Endothelial cell (in vitro differentiated cells): ENCODE measurements around the gene GPC5. TPM values are rescaled to one million over a fixed set of nuclear protein-coding genes. Genes with fewer than 3 reads are reported as not detected.

Experiments
- DNase-seq: peaks from one replicate; pipeline ENCODE4 v3.0.0; 2021; ENCODE audit warnings: low spot score
- H3K27ac Mint-ChIP-seq: one replicate; pipeline ENCODE4 v1.8.0; 2021; ENCODE audit warnings: mixed read lengths, inconsistent platforms; ENCODE audit not compliant: unreplicated experiment
- H3K27me3 Mint-ChIP-seq: one replicate; pipeline ENCODE4 v1.8.0; 2021; ENCODE audit warnings: mild to moderate bottlenecking, moderate library complexity, mixed read lengths, inconsistent platforms; ENCODE audit not compliant: unreplicated experiment
- H3K36me3 Mint-ChIP-seq: one replicate; pipeline ENCODE4 v1.8.0; 2021; ENCODE audit warnings: mild to moderate bottlenecking, low read depth, mixed read lengths, inconsistent platforms; ENCODE audit not compliant: unreplicated experiment
- H3K4me1 Mint-ChIP-seq: one replicate; pipeline ENCODE4 v1.8.0; 2021; ENCODE audit warnings: mild to moderate bottlenecking, mixed read lengths, inconsistent platforms; ENCODE audit not compliant: unreplicated experiment
- H3K4me3 Mint-ChIP-seq: one replicate; pipeline ENCODE4 v1.8.0; 2021; ENCODE audit warnings: mild to moderate bottlenecking, mixed read lengths, inconsistent platforms; ENCODE audit not compliant: unreplicated experiment
- H3K9me3 Mint-ChIP-seq: one replicate; pipeline ENCODE4 v1.8.0; 2021; ENCODE audit warnings: mixed read lengths, inconsistent platforms; ENCODE audit not compliant: unreplicated experiment
- total RNA-seq: library from RNA; stranded (reverse); fragmentation: NEBNext Ultra II Directional; extraction: Animal tissue kit (Norgen Biotek cat#: 25700); gene quantifications from one replicate; pipeline ENCODE4 v1.2.1, GENCODE V29; 2021; ENCODE audit not compliant: unreplicated experiment
- TF ChIP-seq, protein P1 (sequence below): fragments of 200-600 bp; sonication (generic); IDR thresholded peaks from one replicate; pipeline ENCODE4 v1.5.0; 2021; ENCODE audit warnings: antibody characterized with exemption; ENCODE audit not compliant: unreplicated experiment

The GPC5 gene
- total RNA-seq, 1 donor from 2014 or later, result not detected

GRCh38 chr13:92429231-92429630, 1030.8 kb downstream of the GPC5 start:
- no peaks in the 10 kb centered on the region for H3K36me3 Mint-ChIP-seq
- no peak overlapping the region for H3K4me3 Mint-ChIP-seq
- H3K9me3 Mint-ChIP-seq, result no peaks in the 10 kb centered on the region
- no peak overlapping the region for H3K27ac Mint-ChIP-seq
- TF ChIP-seq, protein P1, sequence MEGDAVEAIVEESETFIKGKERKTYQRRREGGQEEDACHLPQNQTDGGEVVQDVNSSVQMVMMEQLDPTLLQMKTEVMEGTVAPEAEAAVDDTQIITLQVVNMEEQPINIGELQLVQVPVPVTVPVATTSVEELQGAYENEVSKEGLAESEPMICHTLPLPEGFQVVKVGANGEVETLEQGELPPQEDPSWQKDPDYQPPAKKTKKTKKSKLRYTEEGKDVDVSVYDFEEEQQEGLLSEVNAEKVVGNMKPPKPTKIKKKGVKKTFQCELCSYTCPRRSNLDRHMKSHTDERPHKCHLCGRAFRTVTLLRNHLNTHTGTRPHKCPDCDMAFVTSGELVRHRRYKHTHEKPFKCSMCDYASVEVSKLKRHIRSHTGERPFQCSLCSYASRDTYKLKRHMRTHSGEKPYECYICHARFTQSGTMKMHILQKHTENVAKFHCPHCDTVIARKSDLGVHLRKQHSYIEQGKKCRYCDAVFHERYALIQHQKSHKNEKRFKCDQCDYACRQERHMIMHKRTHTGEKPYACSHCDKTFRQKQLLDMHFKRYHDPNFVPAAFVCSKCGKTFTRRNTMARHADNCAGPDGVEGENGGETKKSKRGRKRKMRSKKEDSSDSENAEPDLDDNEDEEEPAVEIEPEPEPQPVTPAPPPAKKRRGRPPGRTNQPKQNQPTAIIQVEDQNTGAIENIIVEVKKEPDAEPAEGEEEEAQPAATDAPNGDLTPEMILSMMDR, result no peak
- H3K4me1 Mint-ChIP-seq, result no peaks in the 10 kb centered on the region
- H3K27me3 Mint-ChIP-seq, result no peaks in the 10 kb centered on the region
- no peak for DNase-seq

DNA sequence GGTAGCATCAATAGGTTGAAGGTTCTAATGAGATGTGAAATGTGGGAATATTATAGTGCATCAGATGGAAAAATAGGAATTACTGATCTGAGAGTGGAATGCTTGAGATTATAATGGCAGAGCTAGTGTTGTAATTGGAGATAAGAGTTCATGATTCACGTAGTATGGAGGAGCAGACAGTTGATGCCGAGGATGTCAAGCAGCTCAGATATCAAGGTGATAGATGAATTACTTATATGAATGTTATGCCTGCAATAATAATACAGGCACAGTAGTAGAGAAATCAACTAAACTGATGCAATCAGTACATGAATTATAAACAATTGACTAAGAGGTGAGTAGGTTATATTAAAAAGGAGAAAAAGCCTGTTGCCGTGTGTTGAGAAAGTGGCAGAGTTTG, 1035.0 kb downstream of the GPC5 start:
- H3K4me1 Mint-ChIP-seq, result no peaks in the 10 kb centered on the region
- H3K27me3 Mint-ChIP-seq, result no peaks in the 10 kb centered on the region
- no peaks in the 10 kb centered on the region for H3K9me3 Mint-ChIP-seq
- no peak overlapping the region for H3K4me3 Mint-ChIP-seq
- TF ChIP-seq, protein P1, result no peak
- no peak for DNase-seq
- no peak overlapping the region for H3K27ac Mint-ChIP-seq
- H3K36me3 Mint-ChIP-seq, result no peaks in the 10 kb centered on the region

- Mint-ChIP-seq H3K36me3 (no peaks in the 10 kb centered on the region), H3K27ac (no peak overlapping the region), H3K9me3 (no peaks in the 10 kb centered on the region), H3K27me3 (no peaks in the 10 kb centered on the region), H3K4me1 (no peaks in the 10 kb centered on the region), H3K4me3 (no peak overlapping the region)
- TF ChIP-seq, protein P1, result no peak
- DNase-seq, result no peak
Observed at GRCh38 chr13:92433963-92434362, 1035.5 kb downstream of the GPC5 start.

- DNase-seq, result no peak
- no peaks in the 10 kb centered on the region for H3K4me1 Mint-ChIP-seq
- H3K27ac Mint-ChIP-seq, result no peak overlapping the region
- TF ChIP-seq, protein P1, result no peak
- H3K9me3 Mint-ChIP-seq, result no peaks in the 10 kb centered on the region
- H3K36me3 Mint-ChIP-seq, result no peaks in the 10 kb centered on the region
- H3K27me3 Mint-ChIP-seq, result no peaks in the 10 kb centered on the region
- no peak overlapping the region for H3K4me3 Mint-ChIP-seq
Observed at GRCh38 chr13:92436924-92437323, 1038.5 kb downstream of the GPC5 start.

DNA sequence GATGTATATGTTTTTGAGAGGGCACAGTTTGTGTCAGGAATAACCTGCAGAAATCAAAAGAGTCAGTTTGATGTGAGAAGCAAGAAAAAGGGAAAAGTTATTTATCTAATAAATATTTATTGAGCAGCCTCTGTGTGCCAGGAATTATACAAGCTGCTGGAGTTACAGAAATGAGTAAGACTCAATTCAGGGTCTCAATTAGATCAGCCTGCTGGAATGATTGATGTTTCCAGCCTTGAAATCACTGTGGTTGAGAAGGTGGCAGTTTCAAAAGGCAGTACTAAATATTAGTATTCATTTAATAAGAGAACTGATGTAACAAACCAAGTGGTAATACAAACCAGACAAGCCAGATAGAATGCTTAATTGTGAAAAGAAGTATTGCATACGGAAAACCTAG, 1045.8 kb downstream of the GPC5 start:
- Mint-ChIP-seq H3K36me3 (no peaks in the 10 kb centered on the region), H3K27me3 (no peaks in the 10 kb centered on the region), H3K4me1 (no peaks in the 10 kb centered on the region), H3K4me3 (no peak overlapping the region), H3K9me3 (no peaks in the 10 kb centered on the region), H3K27ac (no peak overlapping the region)
- TF ChIP-seq, protein P1, result no peak
- no peak for DNase-seq
